HG02973 (cell line): ENCODE data around the gene TSPAN14.
A peak's percentile ranks its signal among the peaks of the same experiment; 100 is the strongest.
"Not testable (repeated sequence)": the region's sequence is repeated elsewhere in the genome, so short reads cannot be mapped to it uniquely, and the experiment has no call there.

Experiments
- ATAC-seq: cut with Tn5 transposase; IDR thresholded peaks from one replicate; pipeline ENCODE4 v1.9.1; 2021; ENCODE audit warnings: moderate library complexity; ENCODE audit not compliant: unreplicated experiment

Gene TSPAN14

GRCh38 chr10:80453842-80454512 lies at the start of gene TSPAN14:
Gene TSPAN14 (plus strand): TSS chr10:80454310. CDS start chr10:80489234, 34,924 bp downstream.
- ATAC-seq = peak; percentile 66

- no peak for ATAC-seq
Measured at GRCh38 chr10:80405035-80405434, 49.1 kb upstream of the TSPAN14 start.

- no peak for ATAC-seq
Measured at GRCh38 chr10:80405626-80406025, 48.5 kb upstream of the TSPAN14 start.

- ATAC-seq = no peak
Measured at GRCh38 chr10:80406204-80406603, 47.9 kb upstream of the TSPAN14 start.

GRCh38 chr10:80407812-80408241 lies 46.3 kb upstream of the TSPAN14 start:
- ATAC-seq = peak; percentile 2

GRCh38 chr10:80408242-80409101 lies 45.6 kb upstream of the TSPAN14 start, which contains the start of gene PRXL2A:
Gene PRXL2A (plus strand): TSS chr10:80408551. CDS start chr10:80420468, 11,917 bp downstream.
- peak; percentile 92 for ATAC-seq

GRCh38 chr10:80409121-80409520 lies 45.0 kb upstream of the TSPAN14 start:
- no peak for ATAC-seq

- ATAC-seq = no peak
Measured at GRCh38 chr10:80410122-80410521, 44.0 kb upstream of the TSPAN14 start.

GRCh38 chr10:80410578-80411145 lies 43.4 kb upstream of the TSPAN14 start:
- ATAC-seq = no peak

- ATAC-seq = no peak
Measured at GRCh38 chr10:80411267-80411668, 42.8 kb upstream of the TSPAN14 start.

- ATAC-seq = no peak
Measured at GRCh38 chr10:80411681-80412220, 42.4 kb upstream of the TSPAN14 start.

- ATAC-seq = no peak
Measured at GRCh38 chr10:80412486-80412885, 41.6 kb upstream of the TSPAN14 start.

- no peak for ATAC-seq
Measured at GRCh38 chr10:80413271-80413996, 40.7 kb upstream of the TSPAN14 start.

GRCh38 chr10:80414142-80414895 lies 39.8 kb upstream of the TSPAN14 start:
- no peak for ATAC-seq

- ATAC-seq = no peak
Measured at GRCh38 chr10:80415734-80416478, 38.2 kb upstream of the TSPAN14 start.

GRCh38 chr10:80416479-80417098 lies 37.5 kb upstream of the TSPAN14 start:
- no peak for ATAC-seq

GRCh38 chr10:80417256-80417655 lies 36.9 kb upstream of the TSPAN14 start:
- not testable (repeated sequence) for ATAC-seq

GRCh38 chr10:80421050-80421706 lies 32.9 kb upstream of the TSPAN14 start:
- peak; percentile 23 for ATAC-seq
